ENCODE results near the gene COPA. TPM values are rescaled to one million over a fixed set of nuclear protein-coding genes. Genes with fewer than 3 reads are reported as not detected.

Gene COPA
- total RNA-seq, 4 donors from 2014 or later = 118 to 179 (median 155) TPM

DNA sequence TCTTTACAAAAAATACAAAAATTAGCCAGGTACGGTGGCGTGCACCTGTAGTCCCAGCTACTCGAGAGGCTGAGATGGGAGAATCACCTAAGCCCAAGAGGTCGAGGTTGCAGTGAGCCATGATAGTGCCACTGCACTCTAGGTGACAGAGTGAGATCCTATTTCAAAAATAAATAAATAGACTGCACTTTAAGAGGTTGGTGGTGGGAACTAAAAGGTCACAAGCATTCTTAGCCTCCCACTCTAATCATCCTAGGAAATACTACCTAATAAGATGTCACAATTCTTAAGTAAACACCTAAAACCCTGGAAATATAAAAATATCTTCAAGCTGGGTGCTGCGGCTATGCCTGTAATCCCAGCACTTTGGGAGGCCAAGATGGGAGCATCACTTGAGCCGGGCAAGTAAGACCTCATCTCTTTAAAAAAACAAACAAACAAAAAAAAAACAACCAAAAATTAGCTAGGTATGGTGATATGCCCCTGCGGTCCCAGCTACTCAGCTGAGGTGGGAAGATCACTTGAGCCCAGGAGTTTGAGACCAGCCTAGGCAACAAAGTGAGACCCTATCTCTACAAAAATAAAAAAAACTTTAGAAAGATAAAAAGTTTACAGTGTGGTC is 84.8 kb downstream of the COPA start:
- TF ChIP-seq, protein P1, sequence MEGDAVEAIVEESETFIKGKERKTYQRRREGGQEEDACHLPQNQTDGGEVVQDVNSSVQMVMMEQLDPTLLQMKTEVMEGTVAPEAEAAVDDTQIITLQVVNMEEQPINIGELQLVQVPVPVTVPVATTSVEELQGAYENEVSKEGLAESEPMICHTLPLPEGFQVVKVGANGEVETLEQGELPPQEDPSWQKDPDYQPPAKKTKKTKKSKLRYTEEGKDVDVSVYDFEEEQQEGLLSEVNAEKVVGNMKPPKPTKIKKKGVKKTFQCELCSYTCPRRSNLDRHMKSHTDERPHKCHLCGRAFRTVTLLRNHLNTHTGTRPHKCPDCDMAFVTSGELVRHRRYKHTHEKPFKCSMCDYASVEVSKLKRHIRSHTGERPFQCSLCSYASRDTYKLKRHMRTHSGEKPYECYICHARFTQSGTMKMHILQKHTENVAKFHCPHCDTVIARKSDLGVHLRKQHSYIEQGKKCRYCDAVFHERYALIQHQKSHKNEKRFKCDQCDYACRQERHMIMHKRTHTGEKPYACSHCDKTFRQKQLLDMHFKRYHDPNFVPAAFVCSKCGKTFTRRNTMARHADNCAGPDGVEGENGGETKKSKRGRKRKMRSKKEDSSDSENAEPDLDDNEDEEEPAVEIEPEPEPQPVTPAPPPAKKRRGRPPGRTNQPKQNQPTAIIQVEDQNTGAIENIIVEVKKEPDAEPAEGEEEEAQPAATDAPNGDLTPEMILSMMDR (IDR thresholded peaks at IDR 0.05) = no peak
- ATAC-seq (ENCODE audit: low FRiP score) = no peak
- DNase-seq (ENCODE audit: low spot score) = no peak

DNA sequence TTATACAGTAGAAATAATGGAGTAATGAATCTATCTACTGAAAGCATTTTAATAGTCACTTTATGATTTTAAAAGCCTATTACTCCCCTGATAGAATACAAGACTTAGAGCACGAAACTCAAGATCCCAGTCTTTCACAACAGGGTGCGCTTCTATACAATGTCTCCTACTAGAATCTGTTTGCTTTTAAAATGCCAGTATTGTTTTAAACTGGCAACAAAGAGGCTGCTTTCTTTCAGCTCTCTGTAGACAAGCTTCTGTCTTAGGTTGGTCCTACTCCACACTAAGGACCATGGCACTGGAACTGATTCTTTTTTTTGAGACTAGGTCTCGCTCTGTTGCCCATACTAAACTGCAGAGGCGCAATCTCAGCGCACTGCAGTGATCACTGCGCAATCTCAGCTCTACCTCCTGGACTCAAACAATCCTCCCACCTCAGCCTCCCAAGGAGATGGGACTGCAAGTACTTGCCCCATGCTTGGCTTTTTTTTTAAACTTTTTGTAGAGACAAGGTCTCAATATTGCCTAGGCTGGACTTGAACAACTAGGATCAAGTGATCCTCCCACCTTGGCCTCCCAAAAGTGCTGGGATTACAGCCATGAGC is 85.5 kb downstream of the COPA start:
- DNase-seq (ENCODE audit: low spot score) = no peak
- TF ChIP-seq, protein P1 (IDR thresholded peaks at IDR 0.05) = no peak
- ATAC-seq (ENCODE audit: low FRiP score) = no peak

DNA sequence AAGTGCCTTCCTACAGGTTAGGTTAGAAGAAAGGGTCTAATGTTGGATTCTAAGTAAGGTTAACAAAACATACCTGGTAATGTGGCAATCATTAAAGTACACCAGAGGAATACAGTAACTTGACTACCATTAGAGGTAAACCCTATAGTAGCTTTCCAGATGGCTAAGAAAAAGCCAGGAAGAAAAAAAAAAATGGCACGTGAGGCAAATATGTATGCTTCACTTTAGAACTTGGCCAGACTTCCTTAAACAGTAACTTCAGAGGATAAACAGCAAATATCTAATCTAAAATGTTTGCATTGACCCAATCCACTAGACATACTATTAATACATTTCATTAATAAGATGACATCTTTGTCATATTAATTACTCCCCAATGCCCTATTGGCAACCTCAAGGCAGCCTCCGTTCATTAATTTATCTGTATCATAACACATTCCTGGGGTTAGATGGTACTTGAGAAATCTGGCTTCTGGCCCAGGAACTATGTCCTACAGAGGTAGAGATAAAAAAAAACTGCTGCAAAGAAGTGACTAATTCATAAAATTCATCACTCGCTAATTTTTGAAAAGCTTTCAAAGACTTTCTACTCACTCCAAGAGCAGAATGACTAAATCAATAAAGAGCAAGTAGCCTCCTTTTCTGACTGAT is 86.5 kb downstream of the COPA start:
- TF ChIP-seq, protein P1 (IDR thresholded peaks at IDR 0.05) = no peak
- ATAC-seq (ENCODE audit: low FRiP score) = peak; percentile 47
- DNase-seq (ENCODE audit: low spot score) = no peak

DNA sequence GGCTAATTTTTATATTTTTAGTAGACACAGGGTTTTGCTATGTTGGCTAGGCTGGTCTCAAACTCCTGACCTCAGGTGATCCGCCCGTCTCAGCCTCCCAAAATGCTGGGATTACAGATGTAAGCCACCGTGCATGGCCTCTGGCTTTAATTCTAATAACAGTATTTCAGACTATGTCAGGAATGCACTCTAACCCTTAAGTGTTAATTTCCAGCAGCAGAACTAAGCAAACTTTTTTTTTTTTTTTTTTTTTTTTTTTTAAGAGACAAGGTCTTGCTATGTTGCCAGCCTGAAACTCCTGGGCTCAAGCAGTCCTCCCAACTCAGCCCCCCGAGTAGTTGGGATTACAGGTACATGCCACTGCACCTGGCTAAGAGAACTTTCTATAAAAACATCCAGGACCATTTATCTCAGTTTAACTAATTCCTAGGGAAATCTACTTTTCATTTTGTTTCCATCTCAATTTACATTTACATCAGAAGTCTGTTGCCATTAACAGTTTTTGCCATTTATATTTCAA is 87.2 kb downstream of the COPA start:
- DNase-seq (ENCODE audit: low spot score) (no peak), ATAC-seq (ENCODE audit: low FRiP score) (no peak)
- TF ChIP-seq, protein P1 (IDR thresholded peaks at IDR 0.05) = no peak

DNA sequence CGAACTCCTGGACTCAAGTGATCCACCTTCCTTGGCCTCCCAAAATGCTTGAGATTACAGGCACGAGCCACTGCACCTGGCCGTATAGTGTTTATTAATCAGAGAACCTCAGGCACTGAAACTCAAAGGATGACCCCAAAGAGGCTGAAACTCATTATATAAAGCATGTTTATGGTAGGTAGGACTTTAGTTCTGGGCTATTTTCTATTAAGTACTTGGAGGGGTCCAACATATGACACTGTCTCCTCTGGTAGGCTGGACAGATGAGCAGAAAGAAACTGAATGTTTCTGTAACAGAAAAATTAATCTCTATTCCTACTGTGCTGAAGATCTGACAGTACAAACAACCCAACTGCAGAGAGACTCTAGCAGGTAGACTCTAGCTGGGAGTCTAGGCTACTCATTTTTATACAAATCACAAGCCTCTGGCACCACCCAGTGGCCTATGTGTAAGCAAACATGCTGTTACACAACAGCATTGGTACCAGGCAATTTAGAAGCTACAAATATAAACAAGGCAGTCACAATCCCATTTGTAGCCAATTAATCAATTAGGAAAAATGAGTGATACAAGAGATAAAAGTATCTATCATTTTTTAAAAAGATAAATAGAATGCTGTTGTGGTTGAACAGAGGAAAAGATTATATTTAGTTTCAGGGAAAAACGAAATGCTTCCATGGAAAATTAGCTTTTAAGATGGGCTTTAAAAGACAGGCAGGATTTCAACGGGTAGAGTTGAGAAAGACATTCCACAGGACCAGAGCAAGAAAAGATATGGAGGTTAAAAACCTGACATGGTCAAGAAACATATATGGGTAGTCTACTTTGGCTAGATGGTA is 91.1 kb downstream of the COPA start:
- TF ChIP-seq, protein P1 (IDR thresholded peaks at IDR 0.05) = peak in 1 of 3 donors; percentile 57
- DNase-seq (ENCODE audit: low spot score) (no peak), ATAC-seq (ENCODE audit: low FRiP score) (peak; percentile 74)

DNA sequence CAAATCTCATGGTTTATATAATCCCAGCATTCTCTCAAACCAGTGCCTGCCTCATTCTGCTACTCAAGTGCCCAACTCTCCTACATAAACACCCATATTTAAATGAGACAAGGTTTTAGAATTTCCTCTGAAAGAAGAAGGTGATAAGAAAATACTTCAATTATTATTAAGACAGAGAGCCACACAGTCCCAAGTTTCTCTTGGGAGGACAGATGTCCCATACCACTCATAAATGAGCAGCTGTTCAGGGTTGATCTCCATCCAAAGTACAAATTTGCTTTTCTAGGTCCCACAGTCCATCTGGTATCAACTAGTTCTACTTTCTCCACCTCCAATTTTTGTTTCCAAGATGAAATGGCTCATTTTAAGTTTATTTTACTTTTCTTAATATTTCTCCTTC is 92.0 kb downstream of the COPA start:
- TF ChIP-seq, protein P1 (IDR thresholded peaks at IDR 0.05) = no peak
- no peak for ATAC-seq (ENCODE audit: low FRiP score)
- DNase-seq (ENCODE audit: low spot score) = no peak
